Parathyroid adenoma (tissue), 2 donors: Measurements from ENCODE around the gene PABPC3.

Experiments
- H2AFZ ChIP-seq: fragments of 300-600 bp; sonication (generic); one replicate; pipeline ENCODE4 v1.7.0; 2017; ENCODE audit warnings: antibody characterized with exemption, mild to moderate bottlenecking
- H3K27ac ChIP-seq: fragments of 300-600 bp; sonication (generic); one replicate; pipeline ENCODE4 v1.7.0; 2017
- H3K27me3 ChIP-seq: fragments of 300-600 bp; sonication (generic); one replicate; pipeline ENCODE4 v1.7.0; 2017; ENCODE audit warnings: low read length; ENCODE audit not compliant: control insufficient read depth, insufficient read depth
- H3K36me3 ChIP-seq: fragments of 300-600 bp; sonication (generic); one replicate; pipeline ENCODE4 v1.7.0; 2017; ENCODE audit warnings: low read length; ENCODE audit not compliant: control insufficient read depth, insufficient read depth
- H3K4me1 ChIP-seq: fragments of 300-600 bp; sonication (generic); one replicate; pipeline ENCODE4 v1.7.0; 2017; ENCODE audit warnings: control low read depth
- H3K4me2 ChIP-seq: fragments of 300-600 bp; sonication (generic); one replicate; pipeline ENCODE4 v1.7.0; 2017; ENCODE audit warnings: low read length
- H3K4me3 ChIP-seq: fragments of 300-600 bp; sonication (generic); one replicate; pipeline ENCODE4 v1.7.0; 2017; ENCODE audit warnings: low read depth, low read length
- H3K79me2 ChIP-seq: fragments of 300-600 bp; sonication (generic); one replicate; pipeline ENCODE4 v1.7.0; 2017; ENCODE audit warnings: control low read depth
- H3K9ac ChIP-seq: fragments of 300-600 bp; sonication (generic); one replicate; pipeline ENCODE4 v1.7.0; 2017; ENCODE audit warnings: mild to moderate bottlenecking
- H3K9me3 ChIP-seq: fragments of 300-600 bp; sonication (generic); one replicate; pipeline ENCODE4 v1.7.0; 2017; ENCODE audit warnings: low read length; ENCODE audit not compliant: control insufficient read depth
- CTCF ChIP-seq: fragments of 300-600 bp; sonication (generic); IDR thresholded peaks from one replicate; pipeline ENCODE4 v1.7.0; 2017; ENCODE audit warnings: antibody characterized with exemption, mild to moderate bottlenecking
- donor health status: primary hyperparathyroidism.

The PABPC3 gene

GRCh38 chr13:25141042-25141441 lies 45.1 kb downstream of the PABPC3 start:
- no peak for TF ChIP-seq CTCF
- H3K36me3 ChIP-seq = no peaks in the 10 kb centered on the region
- H2AFZ ChIP-seq = no peak overlapping the region
- H3K4me3 ChIP-seq = no peak overlapping the region
- H3K9me3 ChIP-seq = no peaks in the 10 kb centered on the region
- H3K79me2 ChIP-seq = no peaks in the 10 kb centered on the region
- H3K4me1 ChIP-seq = no peaks in the 10 kb centered on the region
- no peak overlapping the region for H3K9ac ChIP-seq
- no peaks in the 10 kb centered on the region for H3K27me3 ChIP-seq
- H3K27ac ChIP-seq = no peak overlapping the region
- H3K4me2 ChIP-seq = no peak overlapping the region

DNA sequence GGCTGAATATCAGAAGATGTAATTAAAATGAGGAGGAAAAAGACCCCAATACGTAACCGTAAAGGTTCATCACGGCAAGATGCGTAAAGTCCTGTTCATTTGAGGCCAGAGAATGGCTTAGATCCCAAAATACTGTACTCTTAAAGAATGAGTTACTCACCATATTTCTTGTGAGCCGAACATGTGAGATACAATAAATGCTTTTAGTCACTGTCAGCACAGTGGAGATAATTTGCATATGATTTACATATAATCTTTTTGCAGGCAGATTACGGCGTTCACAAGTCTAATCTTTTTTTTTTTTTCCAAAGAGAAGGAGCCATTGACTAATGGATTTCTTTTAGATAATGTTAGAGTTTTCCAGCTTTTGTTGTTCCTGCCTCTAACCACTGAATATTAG lies 47.8 kb downstream of the PABPC3 start:
- H3K27me3 ChIP-seq = no peaks in the 10 kb centered on the region
- no peak overlapping the region for H3K4me3 ChIP-seq
- no peak overlapping the region for H3K4me2 ChIP-seq
- no peak overlapping the region for H3K27ac ChIP-seq
- H2AFZ ChIP-seq = no peak overlapping the region
- no peak overlapping the region for H3K9ac ChIP-seq
- no peaks in the 10 kb centered on the region for H3K79me2 ChIP-seq
- H3K9me3 ChIP-seq = no peaks in the 10 kb centered on the region
- no peak for TF ChIP-seq CTCF
- no peaks in the 10 kb centered on the region for H3K4me1 ChIP-seq
- H3K36me3 ChIP-seq = no peaks in the 10 kb centered on the region

- H3K4me3 ChIP-seq = no peak overlapping the region
- no peaks in the 10 kb centered on the region for H3K27me3 ChIP-seq
- TF ChIP-seq CTCF = no peak
Observed at GRCh38 chr13:25147638-25148401, 51.9 kb downstream of the PABPC3 start.

GRCh38 chr13:25148402-25148771 lies 52.5 kb downstream of the PABPC3 start:
- no peak overlapping the region for H2AFZ ChIP-seq
- H3K36me3 ChIP-seq = no peaks in the 10 kb centered on the region
- TF ChIP-seq CTCF = no peak
- no peak overlapping the region for H3K4me3 ChIP-seq
- no peak overlapping the region for H3K27ac ChIP-seq
- H3K4me2 ChIP-seq = no peak overlapping the region
- H3K4me1 ChIP-seq = no peaks in the 10 kb centered on the region
- no peaks in the 10 kb centered on the region for H3K79me2 ChIP-seq
- H3K9me3 ChIP-seq = no peaks in the 10 kb centered on the region
- H3K27me3 ChIP-seq = no peaks in the 10 kb centered on the region
- H3K9ac ChIP-seq = no peak overlapping the region

More at GRCh38 chr13:25147638-25148401, 51.9 kb downstream of the PABPC3 start:
- no peak overlapping the region for H3K9ac ChIP-seq
- H3K9me3 ChIP-seq = no peaks in the 10 kb centered on the region
- no peak overlapping the region for H2AFZ ChIP-seq
- H3K36me3 ChIP-seq = no peaks in the 10 kb centered on the region
- H3K27ac ChIP-seq = no peak overlapping the region
- H3K4me1 ChIP-seq = no peaks in the 10 kb centered on the region
- no peak overlapping the region for H3K4me2 ChIP-seq
- no peaks in the 10 kb centered on the region for H3K79me2 ChIP-seq
